PC-3 (cell line): Measurements from ENCODE around the gene COG5. TPM values are rescaled to one million over a fixed set of nuclear protein-coding genes. Genes with fewer than 3 reads are reported as not detected.

Experiments used
- ATAC-seq: fragments of 200-7000 bp; cut with Tn5 transposase; 2 replicates; pipeline ENCODE4 v1.9.1; 2020; ENCODE audit warnings: mild to moderate bottlenecking, moderate library complexity
- BruUV-seq: library from RNA; stranded (reverse); fragments of 400-500 nt; replicated peaks from 2 replicates; lab custom pipeline; 2021; lab: Mats Ljungman, UMichigan
- CTCF ChIA-PET: fragments of 300-600 bp; sonication (Branson Sonifier 250); formaldehyde crosslinking; loops from one replicate; lab custom pipeline; 2022; ENCODE audit warnings: antibody characterized with exemption; lab: Charles Lee
- POLR2A ChIA-PET: fragments of 300-600 bp; sonication (Branson Sonifier 250); formaldehyde crosslinking; loops from one replicate; lab custom pipeline; 2022; ENCODE audit warnings: antibody characterized with exemption; ENCODE audit not compliant: unreplicated experiment; lab: Charles Lee
- DNase-seq: peaks from one replicate; pipeline ENCODE4 v3.0.0-alpha.2; 2015
- H2AFZ ChIP-seq: fragments of 300-600 bp; sonication (generic); 2 replicates; pipeline ENCODE4 v1.6.0; 2016; ENCODE audit warnings: antibody characterized with exemption, low read length
- H3F3A ChIP-seq: fragments of 300-600 bp; sonication (generic); one replicate; pipeline ENCODE4 v1.6.0; 2017; ENCODE audit warnings: antibody characterized with exemption, low read length, control low read depth, mild to moderate bottlenecking; ENCODE audit not compliant: unreplicated experiment
- H3K27ac ChIP-seq: fragments of 300-600 bp; sonication (generic); 2 replicates; pipeline ENCODE4 v1.5.1; 2016; ENCODE audit warnings: mild to moderate bottlenecking, low read length
- H3K27me3 ChIP-seq: fragments of 300-600 bp; sonication (generic); 2 replicates; pipeline ENCODE4 v1.6.1; 2016; ENCODE audit warnings: low read length, mixed read lengths
- H3K36me3 ChIP-seq: fragments of 300-600 bp; sonication (generic); 2 replicates; pipeline ENCODE4 v1.6.1; 2016; ENCODE audit warnings: low read depth, mixed run types, low read length, mixed read lengths
- H3K4me1 ChIP-seq: fragments of 300-600 bp; sonication (generic); 2 replicates; pipeline ENCODE4 v1.5.1; 2016; ENCODE audit warnings: low read length; ENCODE audit not compliant: insufficient read depth
- H3K4me2 ChIP-seq: fragments of 300-600 bp; sonication (generic); 2 replicates; pipeline ENCODE4 v1.6.0; 2016; ENCODE audit warnings: low read length
- H3K4me3 ChIP-seq: fragments of 300-600 bp; sonication (generic); 2 replicates; pipeline ENCODE4 v1.5.1; 2016; ENCODE audit warnings: mild to moderate bottlenecking, low read length, mixed read lengths
- H3K79me2 ChIP-seq: fragments of 300-600 bp; sonication (generic); 2 replicates; pipeline ENCODE4 v1.6.1; 2017; ENCODE audit warnings: low read length, mixed read lengths
- H3K9ac ChIP-seq: fragments of 300-600 bp; sonication (generic); 2 replicates; pipeline ENCODE4 v1.6.0; 2016; ENCODE audit warnings: mild to moderate bottlenecking, low read length
- H3K9me2 ChIP-seq: fragments of 300-600 bp; sonication (generic); replicated peaks from 2 replicates; pipeline ENCODE4 v1.6.1; 2016; ENCODE audit warnings: mixed run types, low read length, mixed read lengths
- H3K9me3 ChIP-seq: fragments of 300-600 bp; sonication (generic); 2 replicates; pipeline ENCODE4 v1.6.1; 2016; ENCODE audit warnings: low read length, mixed read lengths
- H4K20me1 ChIP-seq: fragments of 300-600 bp; sonication (generic); 2 replicates; pipeline ENCODE4 v1.6.1; 2016; ENCODE audit warnings: low read length, mixed read lengths
- CTCF ChIP-seq: fragments of 300-600 bp; sonication (generic); conservative IDR thresholded peaks from 2 replicates; pipeline ENCODE4 v1.5.1; 2017; ENCODE audit warnings: antibody characterized with exemption, low read depth, mild to moderate bottlenecking, low read length
- EZH2 ChIP-seq: fragments of 300-600 bp; sonication (generic); IDR thresholded peaks from one replicate; pipeline ENCODE4 v1.6.1; 2017; ENCODE audit warnings: antibody characterized with exemption, mild to moderate bottlenecking, low read length; ENCODE audit not compliant: unreplicated experiment
- EZH2phosphoT487 ChIP-seq: fragments of 300-600 bp; sonication (generic); IDR thresholded peaks from 2 replicates; pipeline ENCODE4 v1.6.1; 2018; ENCODE audit warnings: mild to moderate bottlenecking, antibody characterized with exemption, low read length, borderline replicate concordance
- intact Hi-C: fragments of 100-400 bp; cut with micrococcal nuclease; formaldehyde crosslinking; loops from 2 replicates; pipeline ENCODE4 v1.9.0; 2023
- total RNA-seq: library from RNA; depleted of rRNA; stranded (reverse); fragments of >200 nt; gene quantifications from 2 replicates; pipeline ENCODE4 v1.2.3, GENCODE V29; 2014

The COG5 gene
- total RNA-seq, 1 experiment from 2014 or later, result 51.7 TPM

GRCh38 chr7:107201795-107202450 is 361.8 kb downstream of the COG5 start:
- TSS peak; percentile 10 for BruUV-seq
- ChIA-PET POLR2A (interaction anchor here (0.6 kb wide), 1 partner anchor 1332 kb away, joined by 4 read pairs; no protein-coding TSS in a partner anchor), CTCF (interaction anchor here (0.6 to 1.0 kb wide), 3 partner anchors 171 to 261 kb away, joined by 3 to 4 read pairs (median 3); no protein-coding TSS in a partner anchor)
- no peaks in the 10 kb centered on the region for H3F3A ChIP-seq
- no peaks in the 10 kb centered on the region for H3K9me2 ChIP-seq
- H3K79me2 ChIP-seq, result no peaks in the 10 kb centered on the region
- DNase-seq (peak; percentile 80), ATAC-seq (peak; percentile 87)
- no peak overlapping the region for H2AFZ ChIP-seq
- no peak overlapping the region for H3K4me3 ChIP-seq
- H3K27me3 ChIP-seq, result no peaks in the 10 kb centered on the region
- H3K4me1 ChIP-seq, result peaks cover 11% of the 10 kb centered on the region
- no peak overlapping the region for H3K27ac ChIP-seq
- peak; percentile 81 for TF ChIP-seq CTCF
- no peak for TF ChIP-seq EZH2
- no peak for TF ChIP-seq EZH2phosphoT487
- intact Hi-C loops, result loop anchor here (1.0 to 5.0 kb wide), 6 partner anchors 110 to 523 kb away; no protein-coding TSS in a partner anchor
- H3K9ac ChIP-seq, result no peak overlapping the region
- peaks cover 5% of the 10 kb centered on the region for H3K36me3 ChIP-seq
- no peaks in the 10 kb centered on the region for H4K20me1 ChIP-seq
- no peak overlapping the region for H3K4me2 ChIP-seq
- H3K9me3 ChIP-seq, result no peaks in the 10 kb centered on the region

DNA sequence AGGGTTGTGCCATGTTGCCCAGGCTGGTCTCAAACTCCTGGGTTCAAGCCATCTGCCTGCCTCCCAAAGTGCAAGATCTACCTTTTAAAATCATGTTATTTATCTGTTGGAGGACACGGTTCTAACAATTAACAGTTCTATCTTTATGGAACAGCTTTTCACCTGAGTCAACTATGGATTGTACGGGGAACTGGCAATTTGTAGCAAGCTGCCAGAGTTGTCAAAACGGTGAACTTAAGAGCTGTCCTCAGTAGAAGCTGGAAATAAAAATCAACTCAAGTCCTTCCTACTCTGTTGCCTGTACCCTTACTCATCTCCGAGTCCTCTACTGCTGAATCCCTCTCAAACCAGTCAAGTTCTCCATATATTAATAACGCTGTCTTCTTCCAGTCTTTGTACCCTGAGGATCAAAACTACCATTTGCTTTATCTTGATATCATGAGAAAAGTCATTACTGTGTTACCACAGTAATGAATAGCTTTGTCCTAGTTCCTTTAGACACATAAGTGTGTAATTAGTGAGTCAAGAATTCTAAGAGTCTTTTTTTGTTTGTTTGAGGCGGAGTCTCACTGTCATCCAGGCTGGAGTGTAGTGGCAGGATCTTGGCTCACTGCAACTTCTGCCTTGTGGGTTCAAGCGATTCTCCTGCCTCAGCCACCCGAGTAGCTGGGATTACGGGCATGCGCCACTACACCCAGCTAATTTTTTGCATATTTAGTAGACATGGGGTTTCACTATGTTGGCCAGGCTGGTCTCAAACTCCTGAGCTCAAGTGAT is 366.7 kb downstream of the COG5 start:
- intact Hi-C loops, result no loop called here
- Histone ChIP-seq H3K4me1 (peaks cover 14% of the 10 kb centered on the region), H3K4me2 (peak overlapping the region; percentile 29; the same call in 1 of the 2 replicates), H3K9me2 (no peaks in the 10 kb centered on the region), H3K9ac (no peak overlapping the region), H3K36me3 (peaks cover 7% of the 10 kb centered on the region; the same call in 1 of the 2 replicates), H3K4me3 (no peak overlapping the region), H4K20me1 (no peaks in the 10 kb centered on the region), H3F3A (no peaks in the 10 kb centered on the region), H3K27me3 (no peaks in the 10 kb centered on the region), H3K27ac (peak overlapping the region; percentile 45; the same call in 1 of the 2 replicates), H2AFZ (no peak overlapping the region), H3K79me2 (no peaks in the 10 kb centered on the region), H3K9me3 (no peaks in the 10 kb centered on the region)
- DNase-seq, result peak; percentile 52
- no TSS peak for BruUV-seq
- CTCF ChIA-PET, result interaction anchor here (0.7 kb wide), 1 partner anchor 50 kb away, joined by 3 read pairs; no protein-coding TSS in a partner anchor
- no peak for TF ChIP-seq EZH2
- no peak for TF ChIP-seq EZH2phosphoT487
- no peak for TF ChIP-seq CTCF
- POLR2A ChIA-PET, result no interaction called here
- peak; percentile 82 for ATAC-seq
